ENCODE results near the gene PCDHGA8.
"Not testable (repeated sequence)": the region's sequence is repeated elsewhere in the genome, so short reads cannot be mapped to it uniquely, and the experiment has no call there.

The PCDHGA8 gene

GRCh38 chr5:141430332-141431113 lies 38.1 kb downstream of the PCDHGA8 start, which contains the start of gene PCDHGA12:
Gene PCDHGA12 (plus strand): TSS chr5:141430507. CDS start chr5:141430760, 253 bp downstream.
- H3K36me3 ChIP-seq (ENCODE audit: control insufficient read depth, insufficient read depth, low read length) = peaks cover 1% of the 10 kb centered on the region
- H3K4me3 ChIP-seq (replicated peaks; ENCODE audit: low read depth, low read length) = peak within 1 kb of the TSS; percentile 70
- H3K27me3 ChIP-seq (replicated peaks; ENCODE audit: control insufficient read depth, insufficient read depth, low read length) = no peaks in the 10 kb centered on the region
- peak; percentile 53 for TF ChIP-seq CTCF (IDR thresholded peaks at IDR 0.05; ENCODE audit: insufficient read depth, low read length, poor library complexity, severe bottlenecking)
- peak; percentile 59 for DNase-seq (ENCODE audit: extremely low read depth, insufficient read length)

GRCh38 chr5:141431286-141431685 lies 38.9 kb downstream of the PCDHGA8 start:
- TF ChIP-seq CTCF (IDR thresholded peaks at IDR 0.05; ENCODE audit: insufficient read depth, low read length, poor library complexity, severe bottlenecking) = no peak
- DNase-seq (ENCODE audit: extremely low read depth, insufficient read length) = peak; percentile 80
- peak overlapping the region; percentile 70 for H3K4me3 ChIP-seq (replicated peaks; ENCODE audit: low read depth, low read length)
- H3K27me3 ChIP-seq (replicated peaks; ENCODE audit: control insufficient read depth, insufficient read depth, low read length) = no peaks in the 10 kb centered on the region
- peaks cover 1% of the 10 kb centered on the region for H3K36me3 ChIP-seq (ENCODE audit: control insufficient read depth, insufficient read depth, low read length)

GRCh38 chr5:141432308-141432707 lies 39.9 kb downstream of the PCDHGA8 start:
- H3K4me3 ChIP-seq (replicated peaks; ENCODE audit: low read depth, low read length) = peak overlapping the region; percentile 27
- not testable (repeated sequence) for H3K27me3 ChIP-seq (replicated peaks; ENCODE audit: control insufficient read depth, insufficient read depth, low read length); DNase-seq (ENCODE audit: extremely low read depth, insufficient read length); H3K36me3 ChIP-seq (ENCODE audit: control insufficient read depth, insufficient read depth, low read length)

GRCh38 chr5:141432726-141433125 lies 40.3 kb downstream of the PCDHGA8 start:
- H3K27me3 ChIP-seq (replicated peaks; ENCODE audit: control insufficient read depth, insufficient read depth, low read length); H3K4me3 ChIP-seq (replicated peaks; ENCODE audit: low read depth, low read length); H3K36me3 ChIP-seq (ENCODE audit: control insufficient read depth, insufficient read depth, low read length): not testable (repeated sequence)
- DNase-seq (ENCODE audit: extremely low read depth, insufficient read length) = peak; percentile 24

- TF ChIP-seq CTCF (IDR thresholded peaks at IDR 0.05; ENCODE audit: insufficient read depth, low read length, poor library complexity, severe bottlenecking) = no peak
- Histone ChIP-seq H3K4me3 (replicated peaks; ENCODE audit: low read depth, low read length) (no peak overlapping the region), H3K36me3 (ENCODE audit: control insufficient read depth, insufficient read depth, low read length) (no peaks in the 10 kb centered on the region), H3K27me3 (replicated peaks; ENCODE audit: control insufficient read depth, insufficient read depth, low read length) (no peaks in the 10 kb centered on the region)
- DNase-seq (ENCODE audit: extremely low read depth, insufficient read length) = no peak
Observed at GRCh38 chr5:141434006-141434405, 41.6 kb downstream of the PCDHGA8 start.

- Histone ChIP-seq H3K4me3 (replicated peaks; ENCODE audit: low read depth, low read length) (no peak overlapping the region), H3K27me3 (replicated peaks; ENCODE audit: control insufficient read depth, insufficient read depth, low read length) (no peaks in the 10 kb centered on the region), H3K36me3 (ENCODE audit: control insufficient read depth, insufficient read depth, low read length) (no peaks in the 10 kb centered on the region)
- TF ChIP-seq CTCF (IDR thresholded peaks at IDR 0.05; ENCODE audit: insufficient read depth, low read length, poor library complexity, severe bottlenecking) = no peak
- DNase-seq (ENCODE audit: extremely low read depth, insufficient read length) = no peak
Observed at GRCh38 chr5:141437221-141437620, 44.8 kb downstream of the PCDHGA8 start.
